Gastroesophageal sphincter (tissue), 4 donors: Measurements from ENCODE around the gene LMX1B. TPM values are rescaled to one million over a fixed set of nuclear protein-coding genes. Genes with fewer than 3 reads are reported as not detected.
"Not testable (repeated sequence)": the region's sequence is repeated elsewhere in the genome, so short reads cannot be mapped to it uniquely, and the experiment has no call there.

Experiments used
- ATAC-seq: fragments of 150-250 bp; one replicate; pipeline ENCODE4 v1.9.1; 2016; ENCODE audit warnings: mild to moderate bottlenecking, moderate library complexity
- H3K27ac ChIP-seq, 4 donors: fragments of 200-600 bp; sonication (generic) in 3 of 4; 1 replicate in 3 of 4; 2 replicates in 1 of 4; pipeline ENCODE4 v1.5.1; 2016 to 2019
- H3K27me3 ChIP-seq: fragments of 200-600 bp; sonication (generic); one replicate; pipeline ENCODE4 v1.5.1; 2019
- H3K36me3 ChIP-seq, 2 donors: fragments of 200-600 bp; sonication (generic); one replicate each; pipeline ENCODE4 v1.5.1; 2019; ENCODE audit warnings: control low read depth in 1 of 2
- H3K4me1 ChIP-seq, 3 donors: fragments of 200-600 bp; sonication (generic); 1 replicate in 2 of 3; 2 replicates in 1 of 3; pipeline ENCODE4 v1.5.1; 2016 to 2019; ENCODE audit warnings: control low read depth in 2 of 3
- H3K4me3 ChIP-seq, 2 donors: fragments of 200-600 bp; sonication (generic); one replicate each; pipeline ENCODE4 v1.5.1; 2019; ENCODE audit warnings: mild to moderate bottlenecking in 1 of 2, moderate library complexity in 1 of 2
- H3K9me3 ChIP-seq, 3 donors: fragments of 200-600 bp; sonication (generic); one replicate each; pipeline ENCODE4 v1.5.1; 2017 to 2019; ENCODE audit warnings: control low read depth in 2 of 3
- CTCF ChIP-seq, 4 experiments: fragments of 200-600 bp in 2 of 4; fragments of 450-650 bp in 2 of 4; sonication (generic) in 1 of 4; IDR thresholded peaks; one replicate each; pipeline ENCODE4 v1.5.1; 2017 to 2019; ENCODE audit warnings: antibody characterized with exemption in 4 of 4, mild to moderate bottlenecking in 2 of 4, moderate library complexity in 2 of 4
- EP300 ChIP-seq: sonication (generic); formaldehyde crosslinking; IDR thresholded peaks from one replicate; pipeline ENCODE4 v1.6.1; 2017; ENCODE audit warnings: antibody characterized with exemption, mild to moderate bottlenecking
- POLR2A ChIP-seq, 2 donors: fragments of 450-650 bp; IDR thresholded peaks; one replicate each; pipeline ENCODE4 v1.6.1; 2017; ENCODE audit warnings: antibody characterized with exemption in 2 of 2, mild to moderate bottlenecking in 2 of 2, moderate library complexity in 1 of 2
- POLR2AphosphoS5 ChIP-seq: sonication (generic); formaldehyde crosslinking; IDR thresholded peaks from one replicate; pipeline ENCODE4 v1.6.1; 2017; ENCODE audit warnings: antibody characterized with exemption
- WGBS, 2 donors: methylation state at CpG; one replicate each; pipeline ENCODE4 v1.1.5; 2018; ENCODE audit warnings: low coverage in 1 of 2; 5-methylcytosine and 5-hydroxymethylcytosine counted together
- total RNA-seq, 4 donors: library from RNA; depleted of rRNA; stranded (reverse); fragments of >200 nt; gene quantifications; one replicate each; pipeline ENCODE4 v1.1.0, GENCODE V29; 2016

Gene LMX1B
- total RNA-seq, 4 donors from 2014 or later = 0.13 to 0.58 (median 0.27) TPM

GRCh38 chr9:126705767-126706697 is 92.3 kb downstream of the LMX1B start:
- no peak for ATAC-seq
- Histone ChIP-seq H3K36me3 (no peaks in the 10 kb centered on the region), H3K27ac (no peak overlapping the region), H3K9me3 (no peaks in the 10 kb centered on the region), H3K4me1 (peaks cover 0 to 22% (median 13%) of the 10 kb centered on the region in 3 donors), H3K27me3 (peaks cover 60% of the 10 kb centered on the region), H3K4me3 (peak overlapping the region in 1 of 2 donors; percentile 35)
- 10 to 58% methylated on average over 2 to 10 of the region's 41 CpGs for WGBS, 2 donors
- TF ChIP-seq POLR2A (IDR thresholded peaks at IDR 0.05) (no peak), CTCF (IDR thresholded peaks at IDR 0.05) (peak in 3 of 4 experiments; percentile 26 to 69 (median 58))

- no peak for TF ChIP-seq POLR2AphosphoS5
- TF ChIP-seq CTCF (IDR thresholded peaks at IDR 0.05) = no peak
- Histone ChIP-seq H3K9me3 (no peaks in the 10 kb centered on the region), H3K27ac (no peak overlapping the region), H3K4me1 (peaks cover 0 to 22% (median 13%) of the 10 kb centered on the region in 3 donors), H3K36me3 (no peaks in the 10 kb centered on the region), H3K4me3 (no peak overlapping the region), H3K27me3 (peaks cover 54% of the 10 kb centered on the region)
- WGBS, 2 donors = 52 to 57% methylated on average over 5 of the region's 5 CpGs
- ATAC-seq = no peak
Measured at GRCh38 chr9:126706698-126707053, 92.9 kb downstream of the LMX1B start.

GRCh38 chr9:126707083-126707482 is 93.4 kb downstream of the LMX1B start:
- H3K9me3 ChIP-seq = no peaks in the 10 kb centered on the region
- H3K27me3 ChIP-seq = peaks cover 50% of the 10 kb centered on the region
- no peak for ATAC-seq
- H3K4me3 ChIP-seq = no peak overlapping the region
- no peaks in the 10 kb centered on the region for H3K36me3 ChIP-seq
- WGBS, 2 donors = 75 to 83% methylated on average over 2 to 4 of the region's 4 CpGs
- peaks cover 0 to 22% (median 13%) of the 10 kb centered on the region in 3 donors for H3K4me1 ChIP-seq
- H3K27ac ChIP-seq = no peak overlapping the region
- TF ChIP-seq POLR2A (IDR thresholded peaks at IDR 0.05) (no peak), POLR2AphosphoS5 (no peak), EP300 (no peak), CTCF (IDR thresholded peaks at IDR 0.05) (no peak)

- H3K36me3 ChIP-seq, ATAC-seq, H3K27ac ChIP-seq, H3K4me3 ChIP-seq, H3K9me3 ChIP-seq: not testable (repeated sequence)
- Histone ChIP-seq H3K27me3 (peaks cover 47% of the 10 kb centered on the region), H3K4me1 (peaks cover 0 to 22% (median 13%) of the 10 kb centered on the region in 3 donors)
- WGBS, 2 donors = 80 to 93% methylated on average over 3 to 5 of the region's 10 CpGs
Measured at GRCh38 chr9:126707712-126708111, 94.0 kb downstream of the LMX1B start.

- H3K4me1 ChIP-seq = peaks cover 0 to 22% (median 13%) of the 10 kb centered on the region in 3 donors
- TF ChIP-seq CTCF (IDR thresholded peaks at IDR 0.05) = no peak
- TF ChIP-seq POLR2A (IDR thresholded peaks at IDR 0.05) = no peak
- no peak for TF ChIP-seq EP300
- no peak for TF ChIP-seq POLR2AphosphoS5
- no peaks in the 10 kb centered on the region for H3K36me3 ChIP-seq
- no peak overlapping the region for H3K27ac ChIP-seq
- ATAC-seq = no peak
- no peak overlapping the region for H3K4me3 ChIP-seq
- H3K9me3 ChIP-seq = no peaks in the 10 kb centered on the region
- H3K27me3 ChIP-seq = peaks cover 42% of the 10 kb centered on the region
- no CpG with 5 or more reads among the region's 4 CpGs for WGBS, 2 donors
Measured at GRCh38 chr9:126708178-126708577, 94.5 kb downstream of the LMX1B start.
